NCI-H2171 (cell line): ENCODE measurements around the gene IQSEC1.

ENCODE experiments used
- DNase-seq: peaks from one replicate; lab custom pipeline; 2025; lab: John Stamatoyannopoulos, UW

IQSEC1 gene

DNA sequence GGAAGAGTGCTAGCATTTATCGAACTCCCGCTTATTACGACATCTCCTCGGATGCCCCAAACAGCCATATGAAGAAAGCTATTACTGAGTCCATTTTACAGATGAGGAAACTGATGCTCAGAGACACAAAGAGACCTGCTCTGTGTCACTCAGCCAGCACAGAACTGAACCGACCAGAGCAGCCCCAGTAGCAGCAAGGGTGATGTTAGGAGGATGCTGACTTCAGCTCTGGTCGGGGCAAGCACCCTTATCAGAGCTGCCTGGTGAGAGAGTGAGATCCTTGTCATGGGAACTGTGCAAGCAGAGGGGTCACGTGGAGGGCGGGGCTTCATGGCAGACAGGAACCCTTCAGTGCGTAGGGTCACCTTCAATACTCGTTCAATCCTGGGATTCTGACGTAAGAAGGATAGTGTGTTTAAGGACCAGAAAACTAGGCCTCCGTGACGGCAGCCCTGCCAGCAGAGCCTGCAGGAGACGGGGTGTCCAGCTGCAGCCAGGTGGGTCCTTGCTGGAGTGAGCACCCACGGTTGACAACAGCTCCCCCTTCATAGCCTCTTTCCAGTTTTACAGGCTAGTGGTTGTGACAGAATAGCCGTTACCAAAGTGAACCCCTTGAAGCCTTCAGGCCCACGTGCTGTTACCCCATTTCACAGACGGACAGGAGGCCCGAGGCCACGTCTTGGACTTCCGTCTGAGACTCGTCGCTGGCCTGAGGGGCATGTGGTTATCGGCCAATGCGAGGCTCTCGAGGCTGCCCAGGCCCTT, 12.0 kb upstream of the IQSEC1 start:
- no peak for DNase-seq

DNA sequence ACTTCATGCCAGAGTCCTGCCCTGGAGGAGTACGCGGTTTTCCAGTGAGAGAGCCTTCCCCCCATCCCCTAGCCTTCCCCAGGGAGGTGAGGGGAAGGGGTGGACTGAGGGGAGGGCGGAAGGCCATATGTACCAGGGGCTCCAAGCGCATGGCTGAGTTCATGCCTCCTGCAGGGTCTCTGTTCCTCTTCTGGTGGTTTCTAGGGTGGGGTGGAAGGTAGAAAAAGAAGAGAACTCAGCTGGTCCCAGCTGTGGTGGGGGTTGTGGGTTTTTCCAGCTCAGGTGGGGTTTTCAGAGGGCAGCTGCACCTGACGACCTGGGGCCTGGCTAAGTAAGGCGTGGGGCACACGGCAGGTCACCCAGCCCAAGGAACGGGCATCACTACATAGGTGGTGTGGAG, 10.7 kb upstream of the IQSEC1 start:
- DNase-seq, result no peak

DNA sequence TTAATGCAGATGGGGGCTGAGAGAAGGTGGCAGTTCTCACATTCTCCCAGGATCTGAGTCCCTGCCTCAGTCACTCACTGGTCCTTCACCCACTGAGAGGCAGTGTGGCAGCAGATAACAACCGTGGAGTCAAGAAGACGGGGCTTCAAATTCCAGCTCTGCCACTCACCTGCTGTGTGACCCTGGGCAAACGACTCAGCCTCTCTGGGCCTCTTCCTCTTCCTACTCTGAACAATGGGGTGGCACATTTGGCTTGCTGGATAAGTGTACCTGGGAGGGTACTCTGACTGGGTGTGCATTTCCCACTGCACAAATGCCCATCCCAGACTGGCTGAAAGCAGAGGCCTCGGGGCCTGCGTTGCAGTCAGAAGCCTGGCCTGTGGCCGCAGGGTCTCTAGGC, 10.0 kb upstream of the IQSEC1 start:
- DNase-seq, result no peak

DNA sequence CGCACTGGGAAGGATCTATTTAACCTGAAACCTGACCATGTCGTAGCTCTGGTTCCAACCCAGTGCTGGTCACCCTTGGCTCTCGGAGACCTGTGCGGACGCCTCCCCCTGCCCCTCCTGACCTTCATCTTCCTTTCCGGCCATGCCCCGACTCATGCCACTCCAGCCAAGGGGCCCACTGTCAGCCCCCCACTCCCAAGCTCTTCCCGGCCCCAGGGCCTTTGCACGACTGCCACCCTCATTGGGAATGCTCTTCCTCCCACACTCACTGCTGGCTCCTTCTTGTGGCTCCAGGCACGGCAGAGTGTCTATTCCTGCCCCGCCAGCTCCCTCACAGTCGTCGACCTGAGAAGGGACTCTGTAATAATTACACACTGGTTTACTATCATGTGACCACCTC, 9.4 kb upstream of the IQSEC1 start:
- no peak for DNase-seq

DNA sequence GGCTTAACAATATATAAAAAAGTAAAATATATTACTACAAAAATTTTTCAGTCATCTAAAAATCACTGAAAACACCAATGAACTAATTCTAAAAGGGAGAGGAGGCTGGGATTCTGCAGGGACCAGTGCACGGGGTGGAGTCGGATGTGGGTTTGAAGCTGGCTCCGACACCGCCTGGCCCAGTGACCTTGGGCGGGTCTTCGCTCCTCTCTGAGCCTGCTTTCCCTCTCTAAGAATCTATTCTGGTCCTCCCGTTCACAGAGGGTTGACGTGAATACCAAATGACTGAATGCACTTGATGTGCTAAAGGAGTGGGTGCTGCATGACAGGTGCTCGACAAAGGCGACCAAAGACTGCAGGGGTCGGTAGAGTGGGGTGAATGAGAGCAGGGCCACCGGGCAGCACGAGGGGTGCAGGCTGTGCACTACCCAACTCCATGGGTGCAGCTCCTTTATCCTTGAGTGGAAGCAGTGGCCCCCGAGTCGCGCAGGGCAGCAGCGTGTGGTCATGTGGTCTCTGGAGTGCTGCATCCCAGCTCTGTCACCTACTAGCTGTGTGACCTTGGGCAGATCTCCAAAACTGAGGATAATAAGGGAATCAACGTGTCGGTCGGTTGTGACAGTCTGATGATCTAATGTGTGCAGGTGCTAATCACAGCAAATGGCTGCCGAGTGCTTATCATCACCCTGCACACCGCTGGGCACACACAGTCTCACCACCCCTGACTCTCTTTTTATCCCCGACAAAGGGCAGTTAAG, 8.6 kb upstream of the IQSEC1 start:
- no peak for DNase-seq

DNA sequence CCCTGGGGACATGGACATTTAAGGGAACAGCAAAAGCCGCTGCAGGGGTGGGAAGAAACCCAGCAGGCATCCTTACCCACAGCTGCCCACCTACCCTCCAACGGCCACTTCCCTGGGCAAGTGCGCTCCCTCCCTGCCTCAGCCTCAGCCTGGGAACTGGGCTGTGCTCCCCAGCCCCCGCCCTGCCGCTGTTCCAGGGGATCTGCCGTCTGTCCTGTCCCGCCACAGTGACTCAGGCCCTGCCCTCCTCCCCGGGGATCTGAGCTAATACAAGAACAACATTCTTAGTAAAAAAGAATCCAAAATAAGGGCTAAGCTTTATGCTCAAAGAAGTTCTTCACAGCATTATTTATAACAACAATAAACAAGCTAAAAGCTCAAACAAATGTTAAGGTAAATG, 7.4 kb upstream of the IQSEC1 start:
- no peak for DNase-seq

DNA sequence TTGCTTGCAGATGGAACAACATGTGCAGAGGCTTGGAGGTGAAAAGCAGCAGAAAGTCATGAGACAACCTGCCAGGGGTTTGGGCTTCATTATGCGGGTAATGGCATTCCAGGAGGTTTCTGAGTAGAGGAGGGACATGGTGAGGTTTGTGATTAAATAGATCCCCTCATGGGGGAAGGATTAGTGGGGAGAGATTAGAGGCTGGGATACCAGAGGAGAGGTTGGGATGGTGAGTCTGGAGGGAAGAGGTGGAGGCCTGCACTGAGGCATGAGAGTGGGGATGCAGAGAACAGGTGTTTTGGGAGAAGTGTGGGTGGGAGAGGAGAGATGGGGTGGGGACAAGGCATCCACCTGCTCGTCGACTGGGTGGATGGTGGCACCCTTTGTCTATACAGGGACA, 6.8 kb upstream of the IQSEC1 start:
- DNase-seq, result no peak

DNA sequence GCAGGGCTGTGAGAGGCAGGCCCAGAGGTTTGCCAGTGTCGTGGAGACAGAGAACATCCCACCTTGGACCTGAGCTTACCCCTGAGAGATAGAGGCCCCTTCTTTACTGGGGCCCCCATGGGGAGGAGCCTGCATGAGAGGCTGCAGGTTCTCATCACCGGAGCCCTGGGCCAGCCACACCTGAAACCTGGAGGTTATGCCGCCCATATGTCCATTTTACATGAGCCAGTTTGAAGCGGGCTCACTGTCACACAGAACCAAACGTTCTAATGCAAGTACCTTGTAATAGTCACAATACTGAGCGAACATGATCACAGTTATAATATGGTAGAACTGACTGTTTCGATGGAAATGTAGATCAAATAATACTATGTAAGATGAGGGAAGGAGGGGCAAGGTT, 6.3 kb upstream of the IQSEC1 start:
- DNase-seq, result no peak

DNA sequence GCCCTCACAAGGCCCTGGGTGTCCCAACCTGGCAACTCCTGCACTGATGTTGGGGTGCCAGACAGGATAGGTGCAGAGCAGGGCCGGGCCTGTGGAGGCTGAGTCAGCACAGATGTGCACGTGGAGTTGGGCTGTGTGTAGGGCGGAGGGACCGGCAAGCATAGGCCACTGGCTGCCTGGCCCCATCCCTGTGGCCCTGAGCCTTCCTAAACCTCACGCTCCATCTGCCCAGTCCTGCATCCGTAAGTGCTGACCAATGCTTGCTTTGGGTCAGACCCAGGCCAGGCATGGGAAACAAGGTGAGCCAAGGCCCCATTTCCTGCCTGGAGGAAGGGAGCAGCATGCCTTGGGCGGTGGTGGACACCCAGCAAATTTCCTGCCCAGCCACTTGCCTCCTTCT, 5.8 kb upstream of the IQSEC1 start:
- DNase-seq, result no peak

DNA sequence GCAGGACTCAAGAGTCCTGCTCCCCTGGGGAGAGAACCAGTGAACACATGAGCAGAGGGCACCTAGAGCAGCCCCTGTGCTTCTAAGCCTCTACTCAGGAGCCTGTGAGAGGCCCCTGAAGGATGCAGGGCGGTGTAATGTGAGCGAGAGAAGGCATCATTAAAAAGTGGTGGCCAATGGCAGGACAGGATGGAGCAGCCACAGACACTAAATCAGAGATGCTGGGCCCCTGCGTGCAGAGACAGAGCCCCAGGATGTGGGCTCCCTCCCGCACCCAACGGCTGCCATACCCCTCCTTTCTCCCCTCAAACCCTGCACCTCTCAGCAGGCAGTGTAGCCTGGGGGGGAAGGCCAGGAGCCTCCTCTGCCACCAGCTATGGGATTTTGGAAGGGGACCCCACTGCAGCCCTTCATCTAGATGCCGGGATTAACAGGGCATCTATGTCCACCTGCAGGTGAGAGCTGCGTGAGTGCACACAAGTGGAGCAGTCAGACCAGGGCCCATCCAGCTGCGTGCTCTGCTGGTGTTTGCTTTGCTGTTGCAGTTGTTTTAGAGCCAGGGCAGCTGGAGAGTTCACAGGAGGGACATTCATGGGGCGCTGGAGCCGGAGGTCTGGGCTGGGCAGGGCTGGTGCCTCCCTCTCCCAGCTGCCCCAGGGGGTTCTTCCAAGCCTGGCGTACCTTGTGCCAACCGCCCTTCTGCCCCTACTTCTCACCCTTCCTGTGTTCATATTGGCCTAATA, 5.1 kb upstream of the IQSEC1 start:
- peak; percentile 12 for DNase-seq

DNA sequence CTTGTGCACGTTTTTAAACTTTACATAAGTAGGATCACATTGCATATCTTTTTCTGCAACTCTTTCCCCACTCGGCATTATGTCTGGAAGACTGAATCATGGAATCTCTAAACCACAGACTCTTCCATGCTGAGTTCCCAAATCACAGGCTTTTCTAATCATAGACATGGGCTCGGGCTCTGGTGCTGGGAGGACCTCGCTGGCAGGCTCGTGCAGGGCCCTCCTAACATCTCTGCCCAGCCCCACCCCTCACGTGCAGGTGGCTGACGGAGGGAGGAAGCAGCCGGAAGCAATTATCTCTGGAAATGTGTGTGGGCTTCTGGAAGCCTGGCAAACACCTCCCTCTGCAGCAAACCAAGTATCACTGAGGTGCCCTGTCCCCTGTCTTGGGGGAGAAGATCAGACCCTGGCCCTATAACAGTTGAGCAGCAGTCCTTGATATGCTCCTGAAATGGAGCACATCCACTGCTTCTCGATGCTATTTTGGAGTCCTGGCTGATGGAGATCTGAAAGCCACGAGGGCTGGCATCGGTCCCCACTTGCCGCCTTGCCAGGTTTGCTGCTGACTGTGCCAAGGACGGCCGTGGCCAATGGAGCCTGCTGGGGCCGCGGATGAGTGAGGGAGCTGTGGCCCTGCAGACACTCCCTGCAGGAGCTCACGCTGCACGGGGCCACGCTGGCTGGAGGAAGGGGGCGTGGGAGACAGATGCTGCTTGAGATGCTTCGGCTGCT, 4.4 kb upstream of the IQSEC1 start:
- DNase-seq, result peak; percentile 14

DNA sequence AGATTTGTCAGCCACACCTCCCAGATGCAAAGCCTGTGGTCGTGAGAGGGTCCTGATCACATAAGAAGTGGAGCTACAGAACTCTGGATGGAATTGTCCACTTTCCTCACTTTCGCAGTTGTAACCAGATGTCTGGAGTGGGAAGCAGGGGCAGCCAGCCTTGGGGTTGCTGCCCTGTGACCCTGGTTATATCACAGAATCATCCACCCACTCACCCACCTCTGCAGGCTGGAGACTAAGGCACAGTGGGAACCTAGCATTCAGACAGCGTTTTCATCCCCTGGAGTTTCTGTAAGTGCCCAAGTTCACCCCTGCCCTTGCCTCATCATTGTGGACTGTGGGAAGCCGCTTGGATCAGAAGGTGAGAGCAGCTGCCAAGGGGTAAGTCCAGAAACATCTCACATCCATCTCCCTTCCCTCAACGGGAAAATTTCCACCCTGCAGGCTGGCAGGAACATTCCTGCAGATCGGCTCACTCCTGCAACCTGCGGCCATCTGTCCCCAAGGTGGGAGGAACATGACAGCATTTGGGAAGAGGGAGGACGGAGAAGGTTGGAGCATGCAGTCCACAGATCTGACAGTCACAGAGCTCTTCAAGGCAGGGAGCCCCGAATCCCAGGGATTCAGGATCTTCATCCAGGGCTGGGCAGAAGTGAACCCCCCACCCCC, 2.9 kb upstream of the IQSEC1 start:
- no peak for DNase-seq

DNA sequence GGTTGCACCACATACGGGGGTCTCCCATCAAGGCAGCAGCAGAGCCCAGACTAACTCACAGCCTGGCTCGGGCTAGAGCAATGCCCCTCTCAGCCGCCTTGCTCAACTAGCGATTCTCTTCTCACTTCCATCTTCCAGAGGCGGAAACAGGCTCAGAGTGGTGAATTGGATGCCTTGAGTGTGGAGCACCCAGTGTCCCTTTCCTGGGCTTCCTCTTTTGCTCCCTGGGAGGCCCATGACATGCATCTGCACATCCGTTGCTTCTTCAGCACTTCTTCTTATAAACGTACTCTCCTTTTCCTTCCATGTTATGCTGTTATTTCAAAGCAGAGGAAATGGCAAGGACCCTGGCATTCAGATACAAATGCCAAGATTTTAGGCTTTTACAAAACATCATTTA, 2.1 kb upstream of the IQSEC1 start:
- no peak for DNase-seq

DNA sequence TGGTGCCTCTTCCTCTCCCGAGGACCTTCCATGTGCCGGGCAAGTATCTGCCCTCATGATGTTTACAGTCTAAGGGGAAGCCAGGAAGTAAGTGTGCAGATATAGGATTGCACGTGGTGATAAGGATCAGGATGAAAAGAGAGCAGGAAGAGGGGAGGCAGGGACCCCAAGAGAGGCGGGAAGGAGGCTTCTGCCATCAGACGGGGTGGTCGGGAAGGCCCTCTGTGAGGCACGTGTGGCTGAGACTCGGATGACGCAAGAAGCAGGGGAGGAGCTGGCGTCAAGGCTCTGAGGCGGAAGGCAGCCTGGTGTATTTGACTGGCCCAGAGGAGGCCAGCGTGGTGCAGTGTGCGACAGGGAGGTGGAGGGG, 762 bp upstream of the IQSEC1 start:
- DNase-seq, result no peak

DNA sequence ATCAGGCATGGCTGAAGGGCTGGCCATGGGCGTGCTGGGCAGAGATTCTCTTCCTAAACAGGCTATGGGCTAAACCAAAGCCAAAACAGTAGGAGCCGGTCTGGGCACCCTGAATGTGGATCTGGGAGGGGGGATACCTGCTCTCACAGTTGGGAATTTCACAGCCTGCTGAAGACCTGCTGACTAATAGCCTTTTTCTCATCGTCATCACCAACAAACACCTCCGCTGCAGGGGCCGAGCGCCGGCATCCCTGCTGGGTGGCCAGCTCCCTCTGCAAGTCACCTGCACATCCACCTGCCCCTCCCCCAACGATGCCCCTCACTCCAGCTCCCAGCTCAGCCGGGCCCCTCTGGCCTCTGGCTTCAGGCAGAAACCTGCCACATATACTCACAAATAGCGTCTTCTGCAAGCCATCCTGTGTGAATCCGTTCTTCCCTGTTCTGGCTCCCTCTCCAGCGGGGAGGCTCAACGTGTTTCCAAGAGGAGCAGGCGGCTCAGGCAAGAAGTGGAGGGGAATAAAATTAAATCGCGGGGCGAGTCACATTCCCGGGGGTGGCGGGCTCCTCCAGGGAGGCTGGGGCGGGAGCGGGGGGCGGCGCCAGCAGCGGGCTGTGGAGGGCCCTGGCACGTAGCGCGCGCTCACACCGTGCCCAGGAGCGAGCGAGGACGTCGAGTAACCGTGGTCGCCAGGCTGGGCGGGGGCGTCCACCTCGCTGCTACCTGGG, 466 bp downstream of the IQSEC1 start:
- no peak for DNase-seq

DNA sequence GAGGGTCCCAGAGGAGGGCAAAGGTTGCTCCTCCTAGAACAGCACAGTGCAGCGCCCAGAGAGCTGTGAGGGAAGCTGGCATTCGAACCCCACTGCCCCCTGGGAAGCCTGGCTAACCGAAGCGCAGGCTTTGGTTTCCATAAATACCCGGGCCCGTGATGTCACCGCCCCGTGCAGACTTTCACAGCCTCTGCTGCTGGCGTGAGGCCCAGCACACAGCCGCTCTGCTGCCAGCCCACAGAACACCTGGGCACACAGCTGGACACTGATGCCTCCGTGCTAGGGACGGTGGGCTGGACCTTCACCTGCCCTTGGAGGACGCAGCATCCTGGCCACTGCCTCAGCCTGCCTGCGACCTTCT, 1.0 kb downstream of the IQSEC1 start:
- DNase-seq, result peak; percentile 20

DNA sequence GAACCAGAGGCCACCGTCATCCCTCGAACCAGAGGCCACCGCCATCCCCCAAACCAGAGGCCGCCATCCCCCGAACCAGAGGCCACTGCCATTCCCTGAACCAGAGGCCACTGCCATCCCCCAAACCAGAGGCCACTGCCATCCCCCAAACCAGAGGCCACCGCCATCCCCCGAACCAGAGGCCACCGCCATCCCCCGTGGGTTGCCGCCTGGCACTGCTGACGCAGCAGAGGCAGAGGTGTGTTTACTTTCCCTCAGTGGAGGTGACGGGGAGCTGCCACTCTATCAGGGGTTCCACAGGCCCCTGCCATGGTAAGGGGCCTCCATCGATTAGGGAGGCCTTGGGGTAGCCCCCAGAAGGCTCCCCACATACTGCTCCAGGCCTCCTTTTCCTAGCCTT, 1.5 kb downstream of the IQSEC1 start:
- no peak for DNase-seq

DNA sequence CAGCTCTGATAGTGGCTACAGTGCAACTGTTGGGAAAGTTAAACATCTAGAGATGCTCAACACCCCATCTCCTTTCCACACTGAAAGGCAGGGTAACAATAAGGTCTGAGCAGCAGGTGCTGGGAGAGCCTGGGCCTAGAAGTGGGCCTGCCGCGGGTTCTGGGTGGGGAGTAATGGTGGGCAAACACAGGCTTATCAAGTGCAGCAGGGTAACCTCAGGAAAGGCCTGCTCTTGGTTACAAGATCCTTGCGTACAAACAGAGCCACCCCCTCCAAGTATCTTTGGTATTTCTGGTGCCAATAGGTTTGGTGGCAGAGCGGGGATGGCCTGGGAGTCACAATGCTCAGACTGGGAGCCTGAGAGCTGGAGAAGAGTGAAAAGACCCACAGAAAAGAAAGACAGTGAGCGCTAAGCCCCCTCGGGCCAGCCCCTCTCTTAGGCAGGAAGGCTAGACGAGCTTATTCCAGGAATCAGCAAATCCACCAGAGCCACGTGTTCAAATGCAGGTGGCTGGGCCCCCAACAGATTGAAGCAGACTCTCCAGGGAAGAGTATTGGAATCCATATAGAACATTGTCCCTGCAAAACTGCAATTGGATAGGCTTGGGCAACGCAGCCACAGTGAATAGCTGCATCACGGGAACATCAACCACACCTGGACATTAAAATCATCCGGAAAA, 2.7 kb downstream of the IQSEC1 start:
- no peak for DNase-seq

DNA sequence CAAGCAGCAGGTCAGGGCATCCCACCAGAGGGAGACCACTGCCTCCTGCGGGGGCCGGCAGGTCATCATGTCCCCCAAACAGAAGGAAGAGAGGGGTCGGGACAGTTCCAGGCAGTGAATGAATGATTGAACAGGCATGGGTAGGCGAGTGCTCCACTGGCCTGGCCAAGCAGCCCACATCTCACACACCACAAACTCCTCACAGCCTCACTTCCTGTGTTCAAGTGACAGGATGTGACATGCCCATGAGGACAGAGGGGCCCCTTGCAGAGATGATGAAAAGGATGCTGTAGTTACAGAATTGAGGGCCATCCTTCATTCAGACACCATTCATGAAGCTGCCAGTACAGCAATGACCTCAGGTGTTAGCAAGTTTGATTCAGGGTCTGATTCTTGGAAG, 3.7 kb downstream of the IQSEC1 start:
- DNase-seq, result no peak

DNA sequence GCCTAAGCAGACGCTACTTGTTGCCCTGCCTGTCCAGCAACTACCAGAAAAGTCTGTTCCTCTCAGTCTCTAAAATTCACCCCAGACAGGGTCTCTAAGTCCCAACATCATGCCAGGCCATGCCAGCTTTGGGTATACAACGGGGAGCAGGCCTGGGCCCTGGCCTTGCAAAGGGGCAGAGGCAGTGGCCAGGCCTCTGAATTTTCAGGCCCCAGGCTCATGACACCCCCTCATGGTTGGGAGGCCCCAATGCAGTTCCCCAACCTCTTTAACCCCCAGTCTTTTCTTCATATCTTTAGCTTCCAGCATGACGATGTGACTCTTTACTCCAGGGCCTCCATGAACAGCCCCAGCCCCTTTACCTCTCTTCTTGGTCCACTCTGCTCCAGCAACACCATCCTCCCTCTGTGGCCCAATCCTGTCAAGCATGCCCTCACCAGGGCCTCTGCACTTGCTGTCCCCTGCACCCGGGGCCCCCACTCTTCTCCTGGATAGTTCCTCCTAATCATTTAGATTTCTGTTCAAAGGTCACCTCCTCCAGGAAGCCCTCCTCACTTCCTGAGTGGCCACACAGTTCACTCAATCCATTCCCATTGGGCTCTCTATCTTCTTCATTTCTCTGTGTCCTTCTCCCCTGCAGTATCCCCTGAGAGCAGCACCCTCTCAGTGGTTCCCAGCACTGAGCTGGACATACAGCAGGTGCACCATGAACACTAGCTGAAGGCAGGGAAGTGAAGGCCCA, 4.8 kb downstream of the IQSEC1 start:
- no peak for DNase-seq
